ENCODE results near the gene WASHC4. TPM values are rescaled to one million over a fixed set of nuclear protein-coding genes. Genes with fewer than 3 reads are reported as not detected.

Gene WASHC4
- total and polyA plus RNA-seq, 2 donors (not counting 3 experiments of a cell fraction or from before 2014, with no cell fraction given): 30.4 to 123 TPM

- FAIRE-seq (no peak), DNase-seq (ENCODE audit: low read depth, low spot score) (peak; percentile 37)
- H4K20me1 ChIP-seq (replicated peaks; ENCODE audit: control insufficient read depth, extremely low read depth, insufficient read depth, low read length): no peaks in the 10 kb centered on the region
- H3K36me3 ChIP-seq (ENCODE audit: control insufficient read depth in 2 of 2, extremely low read depth in 1 of 2, insufficient read depth in 2 of 2, low read length in 2 of 2): no peaks in the 10 kb centered on the region
- no peak overlapping the region for H3K4me2 ChIP-seq (ENCODE audit: insufficient read depth, low read length)
- H3K9ac ChIP-seq (replicated peaks; ENCODE audit: extremely low read depth, insufficient read depth, low read length): no peak overlapping the region
- no peaks in the 10 kb centered on the region for H3K9me1 ChIP-seq (replicated peaks; ENCODE audit: control insufficient read depth, extremely low read depth, insufficient read depth, low read length)
- dilution Hi-C loops (cut with MboI; ENCODE audit: extremely low pct_ligation_motif_present, low sequenced_read_pairs) (no loop called here), intact Hi-C loops (cut with micrococcal nuclease) (loop anchor here (2.0 kb wide), 1 partner anchor 720 kb away; no protein-coding TSS in a partner anchor)
- CTCF ChIA-PET: interaction anchor here (0.6 to 2.3 kb wide), 8 partner anchors 17 to 1043 kb away, joined by 3 to 19 read pairs (median 3); no protein-coding TSS in a partner anchor
- peaks cover 4% of the 10 kb centered on the region for H3K4me1 ChIP-seq (ENCODE audit: control insufficient read depth, extremely low read depth, insufficient read depth, low read length)
- H3K9me3 ChIP-seq (replicated peaks; ENCODE audit: control insufficient read depth, insufficient read depth, low read length): no peaks in the 10 kb centered on the region
- no peak overlapping the region for H2AFZ ChIP-seq (ENCODE audit: low read depth, low read length)
- H3K27me3 ChIP-seq (ENCODE audit: control insufficient read depth in 2 of 2, insufficient read depth in 2 of 2, low read length in 2 of 2): peaks cover 2 to 8% of the 10 kb centered on the region in 2 experiments
- POLR2A ChIA-PET: interaction anchor here (0.6 kb wide), 1 partner anchor 9 kb away, joined by 3 read pairs; no protein-coding TSS in a partner anchor
- no peak overlapping the region for H3K27ac ChIP-seq (ENCODE audit: insufficient read depth, low read depth, low read length)
- BruUV-seq (replicated peaks): no TSS peak
- no peaks in the 10 kb centered on the region for H3K79me2 ChIP-seq (ENCODE audit: control insufficient read depth, insufficient read depth, low read length)
- TF ChIP-seq MAX (IDR thresholded peaks at IDR 0.05; ENCODE audit: insufficient read depth, insufficient read length): no peak
- TF ChIP-seq POLR2AphosphoS5 (IDR thresholded peaks at IDR 0.05; ENCODE audit: insufficient read depth, low read depth, low read length): no peak
- TF ChIP-seq FOS (IDR thresholded peaks at IDR 0.05; ENCODE audit: borderline replicate concordance, insufficient read depth, low read length): peak; percentile 69
- TF ChIP-seq GATA2 (IDR thresholded peaks at IDR 0.05; ENCODE audit: insufficient read depth, insufficient read length, low read depth, low read length): no peak
- no peak for TF ChIP-seq POLR2A (IDR thresholded peaks at IDR 0.05; ENCODE audit: low read depth, low read length)
- TF ChIP-seq EZH2 (IDR thresholded peaks at IDR 0.05; ENCODE audit: borderline replicate concordance, low read depth, low read length, severe bottlenecking): no peak
- TF ChIP-seq MYC (IDR thresholded peaks at IDR 0.05; ENCODE audit: low read depth, low read length): no peak
- peak; percentile 39 for TF ChIP-seq JUN (IDR thresholded peaks at IDR 0.05; ENCODE audit: borderline replicate concordance, insufficient read depth, insufficient read length, low read depth)
- TF ChIP-seq CTCF (IDR thresholded peaks at IDR 0.05; ENCODE audit: extremely low read depth in 1 of 2, insufficient read depth in 1 of 2, low read depth in 1 of 2, low read length in 2 of 2): no peak
- no peak overlapping the region for H3K4me3 ChIP-seq (replicated peaks in 1 of 3; ENCODE audit: insufficient read depth in 1 of 3, low read depth in 1 of 3, low read length in 3 of 3)
Measured at GRCh38 chr12:105100207-105100985, 7.1 kb upstream of the WASHC4 start.
